Trophoblast cell (in vitro differentiated cells and primary cell): ENCODE data around the gene NRAP.

Experiments
- DNase-seq, 2 donors: peaks; one replicate each; pipeline ENCODE4 v3.0.0-alpha.2; 2016
- H2AFZ ChIP-seq: 2 replicates; pipeline ENCODE4 v1.6.1; 2013; ENCODE audit warnings: low read length, moderate library complexity, mild to moderate bottlenecking; ENCODE audit not compliant: insufficient read depth, poor library complexity
- H2AK5ac ChIP-seq: 2 replicates; pipeline ENCODE4 v1.6.1; 2013; ENCODE audit warnings: mild to moderate bottlenecking, low read length
- H2BK120ac ChIP-seq: 2 replicates; pipeline ENCODE4 v1.6.1; 2013; ENCODE audit warnings: low read length, mild to moderate bottlenecking, moderate library complexity; ENCODE audit not compliant: insufficient read depth, poor library complexity
- H2BK12ac ChIP-seq: 2 replicates; pipeline ENCODE4 v1.6.1; 2013; ENCODE audit warnings: mild to moderate bottlenecking, low read length, moderate library complexity
- H2BK5ac ChIP-seq: 2 replicates; pipeline ENCODE4 v1.6.1; 2013; ENCODE audit warnings: low read length, low read depth, moderate library complexity, mild to moderate bottlenecking; ENCODE audit not compliant: poor library complexity
- H3K14ac ChIP-seq: 2 replicates; pipeline ENCODE4 v1.6.1; 2013; ENCODE audit warnings: mild to moderate bottlenecking, low read length
- H3K18ac ChIP-seq: 2 replicates; pipeline ENCODE4 v1.6.1; 2013; ENCODE audit warnings: mild to moderate bottlenecking, low read length
- H3K23ac ChIP-seq: 2 replicates; pipeline ENCODE4 v1.6.1; 2013; ENCODE audit warnings: low read length
- H3K27ac ChIP-seq: 2 replicates; pipeline ENCODE4 v1.5.1; 2013; ENCODE audit warnings: low read depth, mild to moderate bottlenecking, inconsistent platforms, low read length, moderate library complexity
- H3K27me3 ChIP-seq: 2 replicates; pipeline ENCODE4 v1.6.1; 2013; ENCODE audit warnings: inconsistent platforms, mild to moderate bottlenecking, low read length, moderate library complexity; ENCODE audit not compliant: insufficient read depth
- H3K36me3 ChIP-seq, 2 experiments: 1 replicate in 1 of 2; 2 replicates in 1 of 2; pipeline ENCODE4 v1.6.1; 2013; ENCODE audit warnings: low read length in 2 of 2, mild to moderate bottlenecking in 2 of 2, moderate library complexity in 1 of 2; ENCODE audit not compliant: insufficient read depth in 2 of 2, control insufficient read depth in 1 of 2
- H3K4ac ChIP-seq: 2 replicates; pipeline ENCODE4 v1.6.1; 2013; ENCODE audit warnings: low read depth, mild to moderate bottlenecking, low read length, moderate library complexity
- H3K4me1 ChIP-seq, 2 experiments: 1 replicate in 1 of 2; 2 replicates in 1 of 2; pipeline ENCODE4 v1.6.1; 2013; ENCODE audit warnings: low read length in 2 of 2, mild to moderate bottlenecking in 2 of 2, moderate library complexity in 1 of 2; ENCODE audit not compliant: insufficient read depth in 2 of 2, control insufficient read depth in 1 of 2
- H3K4me2 ChIP-seq: 2 replicates; pipeline ENCODE4 v1.6.1; 2013; ENCODE audit warnings: inconsistent platforms, mild to moderate bottlenecking, low read length, moderate library complexity
- H3K4me3 ChIP-seq: 2 replicates; pipeline ENCODE4 v1.5.1; 2013; ENCODE audit warnings: mild to moderate bottlenecking, low read depth, low read length, inconsistent platforms
- H3K79me1 ChIP-seq: one replicate; pipeline ENCODE4 v1.6.1; 2013; ENCODE audit warnings: low read length
- H3K79me2 ChIP-seq: 2 replicates; pipeline ENCODE4 v1.6.1; 2013; ENCODE audit warnings: low read length, mild to moderate bottlenecking; ENCODE audit not compliant: control insufficient read depth, insufficient read depth, poor library complexity
- H3K9ac ChIP-seq: 2 replicates; pipeline ENCODE4 v1.6.1; 2013; ENCODE audit warnings: mild to moderate bottlenecking, low read length
- H3K9me3 ChIP-seq: 2 replicates; pipeline ENCODE4 v1.6.1; 2013; ENCODE audit warnings: low read depth, mild to moderate bottlenecking, control low read depth, inconsistent platforms, low read length; ENCODE audit not compliant: insufficient read depth
- H4K12ac ChIP-seq: 2 replicates; pipeline ENCODE4 v1.6.1; 2013; ENCODE audit warnings: low read depth, mild to moderate bottlenecking, low read length, moderate library complexity
- H4K8ac ChIP-seq: 2 replicates; pipeline ENCODE4 v1.6.1; 2013; ENCODE audit warnings: low read depth, mild to moderate bottlenecking, low read length, moderate library complexity
- H4K91ac ChIP-seq: one replicate; pipeline ENCODE4 v1.6.1; 2013; ENCODE audit warnings: low read depth, mild to moderate bottlenecking, low read length, moderate library complexity
- WGBS: extraction: QIAGEN DNeasy Blood & Tissue Kit; methylation state at CpG from one replicate; pipeline ENCODE4 v1.1.7; 2013; ENCODE audit warnings: missing lambda C conversion rate; ENCODE audit not compliant: insufficient read length, insufficient coverage; ENCODE audit errors: extremely low coverage; 5-methylcytosine and 5-hydroxymethylcytosine counted together

The NRAP gene

DNA sequence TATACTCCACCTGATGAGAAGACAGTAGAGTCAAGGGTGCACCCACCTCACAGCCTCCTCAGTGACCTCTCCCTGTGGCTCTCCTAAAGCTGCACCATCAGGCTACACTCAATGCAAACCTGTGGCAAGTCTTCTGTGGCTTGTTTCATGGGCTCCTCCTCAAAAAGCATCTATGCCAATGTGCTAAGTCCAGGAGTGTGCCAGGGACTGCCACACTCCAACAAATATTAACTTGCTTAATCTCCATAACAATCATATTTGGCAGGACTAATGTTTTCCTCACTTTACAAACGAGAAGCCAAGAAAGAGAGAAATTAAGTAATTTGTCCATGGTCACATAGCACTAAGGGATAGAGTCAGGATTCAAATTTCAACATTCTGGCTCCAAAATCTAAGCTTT lies 11.9 kb downstream of the NRAP start:
- WGBS: no CpG with 5 or more reads among the region's 1 CpG

DNA sequence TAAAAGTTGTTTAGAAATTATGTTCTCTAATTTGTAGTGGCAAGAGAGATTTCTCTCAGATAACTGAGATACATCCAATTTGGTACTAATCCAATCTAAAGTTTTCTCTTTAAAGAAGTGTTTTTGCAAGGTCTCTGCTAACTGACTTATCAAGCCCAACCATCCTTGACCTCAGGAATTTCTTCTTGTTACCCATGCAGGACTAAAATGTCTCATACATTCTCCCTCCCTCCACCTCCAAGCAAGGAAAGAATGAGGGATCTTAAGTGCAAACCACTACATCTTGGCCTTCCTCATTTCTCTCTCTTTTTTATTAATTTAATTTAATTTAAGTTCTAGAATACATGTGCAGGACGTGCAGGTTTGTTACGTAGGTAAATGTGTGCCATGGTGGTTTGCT lies 12.8 kb downstream of the NRAP start:
- no peak overlapping the region for H2AK5ac ChIP-seq
- no peaks in the 10 kb centered on the region for H3K27me3 ChIP-seq
- H3K4me3 ChIP-seq: no peak overlapping the region
- no peak overlapping the region for H2BK5ac ChIP-seq
- WGBS: no CpG with 5 or more reads among the region's 2 CpGs
- no peak overlapping the region for H3K4ac ChIP-seq
- DNase-seq: no peak
- H4K12ac ChIP-seq: no peak overlapping the region
- H3K79me2 ChIP-seq: no peaks in the 10 kb centered on the region
- no peak overlapping the region for H2AFZ ChIP-seq
- no peak overlapping the region for H3K9ac ChIP-seq
- H3K23ac ChIP-seq: no peak overlapping the region
- H3K79me1 ChIP-seq: no peaks in the 10 kb centered on the region
- no peaks in the 10 kb centered on the region for H3K36me3 ChIP-seq
- H3K18ac ChIP-seq: no peak overlapping the region
- no peak overlapping the region for H2BK120ac ChIP-seq
- no peak overlapping the region for H3K4me2 ChIP-seq
- H3K14ac ChIP-seq: no peak overlapping the region
- H3K9me3 ChIP-seq: peaks cover 2% of the 10 kb centered on the region
- H4K8ac ChIP-seq: no peak overlapping the region
- H3K4me1 ChIP-seq: no peaks in the 10 kb centered on the region
- no peak overlapping the region for H2BK12ac ChIP-seq
- H4K91ac ChIP-seq: no peak overlapping the region
- no peak overlapping the region for H3K27ac ChIP-seq

More for the DNA sequence above, 11.9 kb downstream of the NRAP start:
- Histone ChIP-seq H3K79me2 (no peaks in the 10 kb centered on the region), H3K4me1 (no peaks in the 10 kb centered on the region), H3K9me3 (peaks cover 2% of the 10 kb centered on the region), H4K12ac (no peak overlapping the region), H2AFZ (no peak overlapping the region), H4K91ac (no peak overlapping the region), H3K27me3 (no peaks in the 10 kb centered on the region), H2AK5ac (no peak overlapping the region), H3K18ac (no peak overlapping the region), H3K4ac (no peak overlapping the region), H2BK12ac (no peak overlapping the region), H2BK5ac (no peak overlapping the region), H3K27ac (no peak overlapping the region), H3K4me2 (no peak overlapping the region), H3K23ac (no peak overlapping the region), H3K4me3 (no peak overlapping the region), H2BK120ac (no peak overlapping the region), H3K14ac (no peak overlapping the region), H3K9ac (no peak overlapping the region), H3K36me3 (no peaks in the 10 kb centered on the region), H3K79me1 (no peaks in the 10 kb centered on the region), H4K8ac (no peak overlapping the region)
- no peak for DNase-seq

DNA sequence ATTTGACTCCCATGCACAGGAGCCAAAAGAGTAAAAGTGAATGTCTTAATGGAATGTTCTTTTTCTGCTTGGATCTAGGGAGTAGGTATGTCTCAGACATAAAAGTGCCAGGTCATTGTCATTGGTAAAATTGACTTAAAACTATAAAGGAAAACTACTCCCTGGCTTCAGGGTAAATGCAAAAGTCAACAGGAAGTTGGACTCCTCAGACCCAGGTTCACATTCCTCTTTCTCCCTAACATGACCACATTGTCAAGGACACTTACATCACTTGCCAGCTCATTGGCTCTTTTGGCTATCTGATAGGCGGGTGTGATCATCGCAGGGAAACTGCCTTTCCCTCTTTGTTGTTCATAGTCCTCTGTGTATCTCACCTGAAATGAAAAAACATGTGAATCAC lies 13.7 kb downstream of the NRAP start:
- Histone ChIP-seq H3K23ac (no peak overlapping the region), H3K18ac (no peak overlapping the region), H2BK120ac (no peak overlapping the region), H3K27ac (no peak overlapping the region), H3K9me3 (peaks cover 2% of the 10 kb centered on the region), H3K4me1 (no peaks in the 10 kb centered on the region), H2AFZ (no peak overlapping the region), H3K36me3 (no peaks in the 10 kb centered on the region), H3K79me2 (no peaks in the 10 kb centered on the region), H2BK12ac (no peak overlapping the region), H2BK5ac (no peak overlapping the region), H3K4me3 (no peak overlapping the region), H3K4ac (no peak overlapping the region), H4K91ac (no peak overlapping the region), H4K8ac (no peak overlapping the region), H2AK5ac (no peak overlapping the region), H3K79me1 (no peaks in the 10 kb centered on the region), H3K9ac (no peak overlapping the region), H4K12ac (no peak overlapping the region), H3K4me2 (no peak overlapping the region), H3K27me3 (no peaks in the 10 kb centered on the region), H3K14ac (no peak overlapping the region)
- no peak for DNase-seq
- no CpG with 5 or more reads among the region's 2 CpGs for WGBS

DNA sequence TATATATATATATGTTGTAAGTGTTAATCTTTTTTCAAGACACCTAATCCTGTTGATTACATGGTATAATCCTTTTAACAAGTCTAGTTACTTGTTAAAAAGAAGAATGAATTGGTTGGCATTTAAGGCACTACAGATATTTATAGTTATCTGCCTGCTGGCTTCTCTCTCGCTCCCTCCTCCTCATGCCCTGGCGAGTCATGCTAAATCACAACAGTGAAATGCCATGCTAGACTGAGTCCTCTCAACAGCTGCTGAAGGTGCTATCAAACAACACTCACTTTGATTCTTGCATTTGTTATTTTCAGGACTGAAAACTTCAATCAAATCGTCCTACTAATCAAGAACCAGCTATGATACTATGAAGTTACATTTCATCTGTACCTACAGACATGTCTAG lies 15.4 kb downstream of the NRAP start:
- no peak overlapping the region for H3K9ac ChIP-seq
- H3K79me1 ChIP-seq: no peaks in the 10 kb centered on the region
- no peak overlapping the region for H3K4ac ChIP-seq
- no peak overlapping the region for H3K18ac ChIP-seq
- no peak overlapping the region for H3K4me2 ChIP-seq
- no peak overlapping the region for H3K23ac ChIP-seq
- H3K9me3 ChIP-seq: peaks cover 2% of the 10 kb centered on the region
- H3K36me3 ChIP-seq: no peaks in the 10 kb centered on the region
- H2BK12ac ChIP-seq: no peak overlapping the region
- H3K14ac ChIP-seq: no peak overlapping the region
- no CpG with 5 or more reads among the region's 3 CpGs for WGBS
- H2AK5ac ChIP-seq: no peak overlapping the region
- H3K27me3 ChIP-seq: no peaks in the 10 kb centered on the region
- H3K79me2 ChIP-seq: no peaks in the 10 kb centered on the region
- no peak overlapping the region for H4K91ac ChIP-seq
- H4K12ac ChIP-seq: no peak overlapping the region
- no peak overlapping the region for H3K4me3 ChIP-seq
- no peaks in the 10 kb centered on the region for H3K4me1 ChIP-seq
- no peak overlapping the region for H3K27ac ChIP-seq
- H2AFZ ChIP-seq: no peak overlapping the region
- no peak overlapping the region for H2BK120ac ChIP-seq
- DNase-seq: no peak
- H4K8ac ChIP-seq: no peak overlapping the region
- no peak overlapping the region for H2BK5ac ChIP-seq
